ENCODE results near the gene PIGT.

DNA sequence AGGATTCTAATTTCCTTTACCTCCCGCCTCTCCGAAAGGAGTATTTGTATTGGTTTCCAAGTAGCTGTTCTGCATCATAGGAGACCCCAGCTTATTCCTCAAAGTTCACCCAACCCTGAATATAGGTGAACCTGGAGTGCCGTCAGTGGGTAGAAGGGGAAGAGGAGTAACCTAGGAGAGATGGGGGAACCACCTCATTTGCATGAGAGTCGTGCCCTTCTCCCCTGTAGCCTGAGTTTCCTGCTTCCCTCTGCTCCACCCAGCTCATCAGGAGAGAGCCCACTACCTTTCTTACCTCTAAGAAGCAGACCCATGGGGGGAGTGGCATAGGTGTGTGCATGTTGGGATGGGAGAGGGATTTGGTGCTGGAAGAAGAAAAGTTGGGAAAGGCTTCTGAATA, 36.3 kb downstream of the PIGT start:
- TF ChIP-seq, protein P1, sequence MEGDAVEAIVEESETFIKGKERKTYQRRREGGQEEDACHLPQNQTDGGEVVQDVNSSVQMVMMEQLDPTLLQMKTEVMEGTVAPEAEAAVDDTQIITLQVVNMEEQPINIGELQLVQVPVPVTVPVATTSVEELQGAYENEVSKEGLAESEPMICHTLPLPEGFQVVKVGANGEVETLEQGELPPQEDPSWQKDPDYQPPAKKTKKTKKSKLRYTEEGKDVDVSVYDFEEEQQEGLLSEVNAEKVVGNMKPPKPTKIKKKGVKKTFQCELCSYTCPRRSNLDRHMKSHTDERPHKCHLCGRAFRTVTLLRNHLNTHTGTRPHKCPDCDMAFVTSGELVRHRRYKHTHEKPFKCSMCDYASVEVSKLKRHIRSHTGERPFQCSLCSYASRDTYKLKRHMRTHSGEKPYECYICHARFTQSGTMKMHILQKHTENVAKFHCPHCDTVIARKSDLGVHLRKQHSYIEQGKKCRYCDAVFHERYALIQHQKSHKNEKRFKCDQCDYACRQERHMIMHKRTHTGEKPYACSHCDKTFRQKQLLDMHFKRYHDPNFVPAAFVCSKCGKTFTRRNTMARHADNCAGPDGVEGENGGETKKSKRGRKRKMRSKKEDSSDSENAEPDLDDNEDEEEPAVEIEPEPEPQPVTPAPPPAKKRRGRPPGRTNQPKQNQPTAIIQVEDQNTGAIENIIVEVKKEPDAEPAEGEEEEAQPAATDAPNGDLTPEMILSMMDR (conservative IDR thresholded peaks at IDR 0.05; ENCODE audit: low read depth in 2 of 2) = no peak
- TF ChIP-seq EZH2 (IDR thresholded peaks at IDR 0.05; ENCODE audit: low read depth, unreplicated experiment) = no peak

Measured in GM23338 (cell line).